Mesenchymal stem cell (in vitro differentiated cells and primary cell): Measurements from ENCODE around the gene STON1.
"Not testable (repeated sequence)": the region's sequence is repeated elsewhere in the genome, so short reads cannot be mapped to it uniquely, and the experiment has no call there.

Experiments
- DNase-seq: peaks from one replicate; pipeline ENCODE4 v3.0.0-alpha.2; 2013
- H2AFZ ChIP-seq: one replicate; pipeline ENCODE4 v1.6.1; 2013; ENCODE audit warnings: low read depth, mild to moderate bottlenecking, control low read depth, inconsistent platforms, low read length, moderate library complexity
- H2AK5ac ChIP-seq: 2 replicates; pipeline ENCODE4 v1.6.1; 2013; ENCODE audit warnings: low read length, moderate library complexity, mild to moderate bottlenecking, inconsistent platforms; ENCODE audit not compliant: severe bottlenecking
- H2BK120ac ChIP-seq: one replicate; pipeline ENCODE4 v1.6.1; 2013; ENCODE audit warnings: low read depth, mild to moderate bottlenecking, inconsistent platforms, low read length, moderate library complexity
- H2BK12ac ChIP-seq, 2 experiments: one replicate each; pipeline ENCODE4 v1.6.1; 2013; ENCODE audit warnings: inconsistent platforms in 2 of 2, low read length in 2 of 2, mild to moderate bottlenecking in 2 of 2, moderate library complexity in 2 of 2, control low read depth in 1 of 2
- H2BK15ac ChIP-seq: one replicate; pipeline ENCODE4 v1.6.1; 2013; ENCODE audit warnings: mild to moderate bottlenecking, low read depth, inconsistent platforms; ENCODE audit not compliant: poor library complexity, severe bottlenecking
- H2BK5ac ChIP-seq: 2 replicates; pipeline ENCODE4 v1.6.1; 2013; ENCODE audit warnings: low read depth, mild to moderate bottlenecking, low read length, control low read depth, inconsistent platforms; ENCODE audit not compliant: poor library complexity, severe bottlenecking
- H3K14ac ChIP-seq, 2 experiments: one replicate each; pipeline ENCODE4 v1.6.1; 2013; ENCODE audit warnings: inconsistent platforms in 2 of 2, low read length in 2 of 2, control low read depth in 1 of 2, mild to moderate bottlenecking in 1 of 2, moderate library complexity in 1 of 2
- H3K18ac ChIP-seq, 2 experiments: one replicate each; pipeline ENCODE4 v1.6.1; 2013; ENCODE audit warnings: inconsistent platforms in 2 of 2, low read length in 2 of 2, control low read depth in 1 of 2, low read depth in 1 of 2, mild to moderate bottlenecking in 1 of 2
- H3K23ac ChIP-seq, 2 experiments: one replicate each; pipeline ENCODE4 v1.6.1; 2013; ENCODE audit warnings: inconsistent platforms in 2 of 2, low read length in 2 of 2, mild to moderate bottlenecking in 2 of 2, moderate library complexity in 2 of 2, control low read depth in 1 of 2
- H3K27ac ChIP-seq: 2 replicates; pipeline ENCODE4 v1.5.1; 2013; ENCODE audit warnings: mild to moderate bottlenecking, moderate library complexity, low read length, control low read depth, inconsistent platforms; ENCODE audit not compliant: poor library complexity, severe bottlenecking
- H3K27me3 ChIP-seq, 2 experiments: 2 replicates each; pipeline versions ENCODE4 v1.6.1 to v1.7.0; 2013; ENCODE audit warnings: low read length in 2 of 2, mild to moderate bottlenecking in 2 of 2, moderate library complexity in 2 of 2, control low read depth in 1 of 2, inconsistent platforms in 1 of 2; ENCODE audit not compliant: control insufficient read depth in 1 of 2, insufficient read depth in 1 of 2
- H3K36me3 ChIP-seq, 2 experiments: 2 replicates each; pipeline versions ENCODE4 v1.6.1 to v1.7.0; 2013; ENCODE audit warnings: low read length in 2 of 2, control low read depth in 1 of 2, inconsistent platforms in 1 of 2, low read depth in 1 of 2, mild to moderate bottlenecking in 1 of 2; ENCODE audit not compliant: insufficient read depth in 2 of 2, control insufficient read depth in 1 of 2
- H3K4ac ChIP-seq, 2 experiments: one replicate each; pipeline ENCODE4 v1.6.1; 2013; ENCODE audit warnings: inconsistent platforms in 2 of 2, low read length in 2 of 2, mild to moderate bottlenecking in 2 of 2, moderate library complexity in 2 of 2, control low read depth in 1 of 2, low read depth in 1 of 2
- H3K4me1 ChIP-seq: 2 replicates; pipeline ENCODE4 v1.6.1; 2013; ENCODE audit warnings: low read depth, low read length, control low read depth; ENCODE audit not compliant: control insufficient read depth, insufficient read depth
- H3K4me2 ChIP-seq: 2 replicates; pipeline ENCODE4 v1.6.1; 2013; ENCODE audit warnings: low read length, mild to moderate bottlenecking, inconsistent platforms; ENCODE audit not compliant: poor library complexity, severe bottlenecking
- H3K4me3 ChIP-seq, 2 experiments: 2 replicates each; pipeline versions ENCODE4 v1.5.1 to v1.7.0; 2013; ENCODE audit warnings: low read length in 2 of 2, mild to moderate bottlenecking in 2 of 2, control low read depth in 1 of 2, low read depth in 1 of 2; ENCODE audit not compliant: insufficient read depth in 1 of 2
- H3K79me1 ChIP-seq: replicated peaks from 2 replicates; pipeline ENCODE4 v1.6.1; 2013; ENCODE audit warnings: mild to moderate bottlenecking, control low read depth, low read length, inconsistent platforms; ENCODE audit not compliant: poor library complexity, severe bottlenecking
- H3K9ac ChIP-seq: 2 replicates; pipeline ENCODE4 v1.7.0; 2013; ENCODE audit warnings: mild to moderate bottlenecking, low read length, moderate library complexity
- H3K9me3 ChIP-seq: 2 replicates; pipeline ENCODE4 v1.7.0; 2013; ENCODE audit warnings: mild to moderate bottlenecking, low read length; ENCODE audit not compliant: control insufficient read depth
- H4K8ac ChIP-seq: one replicate; pipeline ENCODE4 v1.6.1; 2013; ENCODE audit warnings: inconsistent platforms, mild to moderate bottlenecking, low read length, moderate library complexity
- H4K91ac ChIP-seq: one replicate; pipeline ENCODE4 v1.6.1; 2013; ENCODE audit warnings: mild to moderate bottlenecking, low read length, inconsistent platforms
- WGBS: methylation state at CpG from one replicate; pipeline ENCODE4 v1.1.7; 2013; ENCODE audit warnings: mixed read lengths; 5-methylcytosine and 5-hydroxymethylcytosine counted together

The STON1 gene

GRCh38 chr2:48619526-48619925 lies 89.6 kb downstream of the STON1 start:
- Histone ChIP-seq H2BK15ac (no peak overlapping the region), H2BK5ac (no peak overlapping the region), H2AFZ (no peak overlapping the region), H3K4me1 (no peaks in the 10 kb centered on the region), H3K18ac (no peak overlapping the region), H3K36me3 (no peaks in the 10 kb centered on the region), H3K27me3 (no peaks in the 10 kb centered on the region), H2AK5ac (no peak overlapping the region), H2BK120ac (no peak overlapping the region), H3K23ac (no peak overlapping the region), H3K4me3 (no peak overlapping the region), H2BK12ac (no peak overlapping the region), H3K27ac (no peak overlapping the region), H4K8ac (no peak overlapping the region), H4K91ac (no peak overlapping the region), H3K9ac (no peak overlapping the region), H3K9me3 (no peaks in the 10 kb centered on the region), H3K14ac (no peak overlapping the region), H3K4me2 (no peak overlapping the region), H3K79me1 (no peaks in the 10 kb centered on the region), H3K4ac (no peak overlapping the region)
- 96% methylated on average over 2 of the region's 2 CpGs for WGBS
- DNase-seq: no peak

- Histone ChIP-seq H3K4ac (no peak overlapping the region), H3K23ac (no peak overlapping the region), H3K9ac (no peak overlapping the region), H4K8ac (no peak overlapping the region), H3K18ac (no peak overlapping the region), H2AK5ac (no peak overlapping the region), H3K36me3 (no peaks in the 10 kb centered on the region), H2BK15ac (no peak overlapping the region), H2BK5ac (no peak overlapping the region), H3K4me2 (no peak overlapping the region), H3K79me1 (no peaks in the 10 kb centered on the region), H2AFZ (no peak overlapping the region), H2BK120ac (no peak overlapping the region), H4K91ac (no peak overlapping the region), H3K27me3 (no peaks in the 10 kb centered on the region), H3K4me3 (no peak overlapping the region), H3K4me1 (no peaks in the 10 kb centered on the region), H3K9me3 (peaks cover 2% of the 10 kb centered on the region), H2BK12ac (no peak overlapping the region), H3K14ac (no peak overlapping the region), H3K27ac (no peak overlapping the region)
- DNase-seq: no peak
- WGBS: 95% methylated on average over 3 of the region's 7 CpGs
These were observed 90.7 kb downstream of the STON1 start for GRCh38 chr2:48620604-48621003.

DNA sequence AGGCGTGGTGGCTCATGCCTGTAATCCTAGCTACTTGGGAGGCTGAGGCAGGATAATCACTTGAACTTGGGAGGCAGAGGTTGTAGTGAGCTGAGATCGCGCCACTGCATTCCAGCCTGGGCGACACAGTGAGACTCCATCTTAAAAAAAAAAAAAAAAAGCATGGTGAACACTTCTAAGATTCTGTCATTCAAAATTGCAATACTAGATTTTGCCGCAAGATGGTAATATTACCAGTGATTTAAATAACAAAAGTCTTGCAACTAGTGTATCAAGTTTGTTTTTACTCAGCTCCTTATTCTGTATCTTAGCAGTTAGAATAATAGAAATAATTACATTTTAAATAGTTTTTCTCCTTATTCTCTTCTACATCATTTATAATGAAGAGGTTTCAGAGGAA lies 92.7 kb downstream of the STON1 start:
- H4K91ac ChIP-seq, H3K23ac ChIP-seq, H2BK120ac ChIP-seq, H4K8ac ChIP-seq, H3K9ac ChIP-seq, H2BK12ac ChIP-seq, H3K4me1 ChIP-seq, H3K4me3 ChIP-seq, H2AFZ ChIP-seq, H3K36me3 ChIP-seq, H2AK5ac ChIP-seq, H3K4me2 ChIP-seq, H2BK5ac ChIP-seq, H2BK15ac ChIP-seq, H3K14ac ChIP-seq, H3K27me3 ChIP-seq, DNase-seq, H3K18ac ChIP-seq, H3K27ac ChIP-seq, H3K79me1 ChIP-seq, H3K4ac ChIP-seq: not testable (repeated sequence)
- WGBS: 77% methylated on average over 1 of the region's 5 CpGs
- H3K9me3 ChIP-seq: peaks cover 16% of the 10 kb centered on the region

- no peak overlapping the region for H2AFZ ChIP-seq
- no peak overlapping the region for H3K4ac ChIP-seq
- H3K4me1 ChIP-seq: no peaks in the 10 kb centered on the region
- no peaks in the 10 kb centered on the region for H3K36me3 ChIP-seq
- H4K8ac ChIP-seq: no peak overlapping the region
- no peak overlapping the region for H2BK5ac ChIP-seq
- H3K79me1 ChIP-seq: no peaks in the 10 kb centered on the region
- no peak overlapping the region for H2AK5ac ChIP-seq
- H3K18ac ChIP-seq: no peak overlapping the region
- H3K4me3 ChIP-seq: no peak overlapping the region
- H3K14ac ChIP-seq: no peak overlapping the region
- H2BK12ac ChIP-seq: no peak overlapping the region
- no peak overlapping the region for H4K91ac ChIP-seq
- DNase-seq: peak; percentile 42
- H2BK120ac ChIP-seq: no peak overlapping the region
- H3K4me2 ChIP-seq: no peak overlapping the region
- H3K9ac ChIP-seq: no peak overlapping the region
- WGBS: no CpG with 5 or more reads among the region's 2 CpGs
- no peaks in the 10 kb centered on the region for H3K27me3 ChIP-seq
- H3K27ac ChIP-seq: no peak overlapping the region
- H2BK15ac ChIP-seq: no peak overlapping the region
- H3K23ac ChIP-seq: no peak overlapping the region
- H3K9me3 ChIP-seq: peaks cover 16% of the 10 kb centered on the region
These were observed 94.7 kb downstream of the STON1 start for GRCh38 chr2:48624696-48625095.
